ENCODE results near the gene ZBTB22.
A peak's percentile ranks its signal among the peaks of the same experiment; 100 is the strongest.
"Not testable (repeated sequence)": the region's sequence is repeated elsewhere in the genome, so short reads cannot be mapped to it uniquely, and the experiment has no call there.

Gene ZBTB22

DNA sequence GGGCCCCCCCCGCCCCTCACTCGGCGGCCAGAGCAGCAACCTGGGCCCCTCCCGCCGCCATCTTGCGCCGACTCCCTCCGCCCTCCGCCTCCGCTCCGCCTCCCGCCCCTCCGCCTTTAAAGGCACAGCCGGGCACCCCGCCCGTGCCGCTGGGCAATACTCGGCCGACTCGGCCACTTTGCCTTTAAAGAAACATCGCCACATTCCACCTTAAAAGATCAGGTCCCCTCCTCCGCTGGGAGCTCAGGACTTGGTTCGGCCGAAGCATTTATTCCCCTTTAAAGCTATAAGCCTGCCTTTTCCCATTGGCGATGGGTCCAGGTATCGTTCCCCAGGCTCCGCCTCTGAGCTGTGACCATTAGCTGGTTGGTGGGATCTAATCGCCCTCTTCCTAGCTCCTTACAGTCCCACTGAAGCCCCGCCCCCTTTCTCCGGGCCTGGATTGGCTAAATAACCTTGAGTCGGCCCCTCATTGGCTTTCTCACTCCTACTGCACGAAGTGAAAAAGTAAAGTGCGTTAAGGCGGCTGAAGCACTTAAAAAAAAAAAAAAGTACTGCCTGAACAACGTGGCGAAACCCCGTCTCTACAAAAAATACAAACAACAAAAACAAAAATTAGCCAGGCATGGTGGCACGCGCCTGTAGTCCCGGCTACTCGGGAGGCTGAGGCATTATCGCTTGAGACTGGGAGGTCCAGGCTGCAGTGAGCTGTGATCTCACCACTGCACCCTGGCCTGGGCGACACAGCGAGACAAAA, at the start of gene ZBTB22:
Gene ZBTB22, minus strand, starts transcription at position 76 of the 757 bp plus-strand sequence. CDS start 828 bp downstream, outside the sequence.
- DNase-seq, result peak; percentile 97

DNA sequence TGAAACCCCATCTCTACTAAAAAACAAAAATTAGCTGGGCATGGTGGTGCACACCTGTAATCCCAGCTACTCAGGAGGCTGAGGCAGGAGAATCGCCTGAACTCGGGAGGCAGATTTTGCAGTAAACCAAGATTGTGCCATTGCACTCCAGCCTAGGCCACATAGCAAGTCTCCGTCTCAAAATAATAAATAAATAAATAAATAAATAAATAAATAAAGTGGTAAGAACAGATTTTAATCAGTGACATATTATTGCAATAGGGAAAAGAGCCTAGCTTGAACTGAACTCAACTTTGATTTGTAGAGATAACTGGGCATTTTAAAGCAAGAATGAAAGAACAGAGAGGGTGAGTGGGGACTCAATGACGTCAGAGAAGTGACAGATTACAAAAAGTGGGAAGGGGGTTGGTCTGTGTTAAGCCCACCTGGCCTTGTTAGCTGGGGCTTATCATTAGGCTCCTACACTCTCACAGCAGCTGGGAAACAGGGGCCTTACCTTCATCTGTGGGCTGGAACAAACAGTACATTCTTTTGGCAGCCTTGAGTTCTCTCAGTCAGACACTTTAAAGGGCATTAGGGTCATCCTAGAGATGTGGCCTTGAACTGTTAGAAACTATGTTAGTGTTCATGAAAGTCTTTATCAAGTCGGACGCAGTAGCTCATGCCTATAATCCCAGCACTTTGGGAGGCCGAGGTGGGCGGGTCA, 49.6 kb upstream of the ZBTB22 start:
- DNase-seq, result no peak

GRCh38 chr6:33365206-33365971, 47.8 kb upstream of the ZBTB22 start:
- not testable (repeated sequence) for DNase-seq

DNA sequence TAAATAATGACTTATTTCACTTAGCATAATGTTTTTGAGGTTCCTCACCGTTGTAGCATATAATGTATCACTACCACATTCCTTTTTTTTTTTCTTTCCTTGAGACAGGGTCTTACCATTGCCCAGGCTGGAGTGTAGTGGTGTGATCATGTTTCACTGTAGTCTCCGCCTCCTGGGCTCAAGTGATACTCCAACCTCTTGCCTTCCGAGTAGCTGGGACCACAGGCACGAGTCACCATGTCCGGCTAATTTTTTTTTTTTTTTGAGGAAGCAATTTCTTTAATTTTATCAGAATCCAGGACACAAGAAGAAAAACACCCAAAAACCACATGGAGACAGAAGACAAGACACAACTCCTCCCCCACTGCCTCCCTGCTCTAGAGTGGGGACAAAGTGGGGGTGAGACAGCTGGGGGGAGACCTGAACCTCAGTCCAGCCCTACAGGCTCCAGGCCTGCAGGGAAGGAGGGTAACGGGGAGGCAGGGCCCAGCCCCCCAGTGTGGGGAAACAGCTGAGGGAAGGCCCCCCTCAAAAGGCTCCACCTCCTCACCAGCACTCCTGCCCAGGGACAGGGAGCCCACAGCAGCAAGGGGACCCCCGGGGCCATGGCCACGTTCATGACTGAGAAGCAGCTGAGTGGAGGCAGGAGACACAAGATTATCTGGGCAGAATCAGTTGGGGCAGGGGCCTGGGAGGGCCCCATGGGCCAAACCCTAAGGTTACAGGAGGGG, 47.1 kb upstream of the ZBTB22 start:
- DNase-seq, result not testable (repeated sequence)

DNA sequence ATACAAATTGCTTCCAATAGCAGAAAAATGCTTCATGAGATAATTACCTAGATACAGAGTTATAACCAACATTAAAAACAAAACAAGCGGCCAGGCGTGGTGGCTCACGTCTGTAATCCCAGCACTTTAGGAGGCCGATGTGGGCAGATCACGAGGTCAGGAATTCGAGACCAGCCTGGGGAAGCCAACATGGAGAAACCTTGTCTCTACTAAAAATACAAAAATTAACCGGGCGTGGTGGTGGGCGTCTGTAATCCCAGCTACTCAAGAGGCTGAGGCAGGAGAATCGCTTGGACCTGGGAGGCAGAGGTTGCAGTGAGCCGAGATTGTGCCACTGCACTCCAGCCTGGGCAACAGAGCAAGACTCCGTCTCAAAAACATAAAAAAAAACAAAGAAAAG, 45.9 kb upstream of the ZBTB22 start:
- DNase-seq, result not testable (repeated sequence)

DNA sequence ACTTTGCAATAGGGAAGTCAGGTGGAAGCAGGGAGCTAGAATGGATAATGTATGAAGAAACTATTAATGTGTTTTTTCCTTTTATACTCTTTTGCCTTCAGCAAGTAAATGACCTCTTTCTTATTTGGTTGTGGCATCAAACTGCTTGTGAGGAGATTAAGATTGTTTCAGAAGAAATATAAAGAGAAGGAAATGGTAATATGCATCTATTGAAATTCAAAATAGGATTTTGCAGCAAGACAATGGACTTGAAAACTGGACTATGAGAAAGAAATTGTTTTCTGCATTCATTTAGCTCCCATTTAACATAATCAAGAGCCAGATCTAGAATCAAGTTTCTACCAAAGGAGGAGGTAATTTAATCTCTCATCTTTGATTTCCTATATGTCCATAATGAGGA, 41.8 kb upstream of the ZBTB22 start:
- DNase-seq, result no peak

DNA sequence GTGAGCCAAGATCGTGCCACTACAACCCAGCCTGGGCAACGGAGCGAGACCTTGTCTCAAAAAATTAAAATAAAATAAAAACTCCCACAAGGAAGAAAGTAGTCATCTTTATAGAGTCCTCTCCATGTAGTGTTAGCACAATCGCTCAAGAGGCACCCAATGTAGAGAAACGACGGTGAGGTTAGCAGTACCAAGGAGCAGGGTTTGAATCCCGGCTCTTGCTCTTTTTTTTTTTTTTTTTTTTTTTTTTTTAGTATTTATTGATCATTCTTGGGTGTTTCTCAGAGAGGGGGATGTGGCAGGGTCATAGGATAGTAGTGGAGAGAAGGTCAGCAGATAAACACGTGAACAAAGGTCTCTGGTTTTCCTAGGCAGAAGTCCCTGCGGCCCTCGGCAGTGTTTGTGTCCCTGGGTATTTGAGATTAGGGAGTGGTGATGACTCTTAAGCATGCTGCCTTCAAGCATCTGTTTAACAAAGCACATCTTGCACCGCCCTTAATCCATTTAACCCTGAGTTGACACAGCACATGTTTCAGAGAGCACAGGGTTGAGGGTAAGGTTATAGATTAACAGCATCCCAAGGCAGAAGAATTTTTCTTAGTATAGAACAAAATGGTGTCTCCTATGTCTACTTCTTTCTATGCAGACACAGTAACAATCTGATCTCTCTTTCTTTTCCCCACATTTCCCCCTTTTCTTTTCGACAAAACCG, 39.8 kb upstream of the ZBTB22 start:
- DNase-seq, result not testable (repeated sequence)

DNA sequence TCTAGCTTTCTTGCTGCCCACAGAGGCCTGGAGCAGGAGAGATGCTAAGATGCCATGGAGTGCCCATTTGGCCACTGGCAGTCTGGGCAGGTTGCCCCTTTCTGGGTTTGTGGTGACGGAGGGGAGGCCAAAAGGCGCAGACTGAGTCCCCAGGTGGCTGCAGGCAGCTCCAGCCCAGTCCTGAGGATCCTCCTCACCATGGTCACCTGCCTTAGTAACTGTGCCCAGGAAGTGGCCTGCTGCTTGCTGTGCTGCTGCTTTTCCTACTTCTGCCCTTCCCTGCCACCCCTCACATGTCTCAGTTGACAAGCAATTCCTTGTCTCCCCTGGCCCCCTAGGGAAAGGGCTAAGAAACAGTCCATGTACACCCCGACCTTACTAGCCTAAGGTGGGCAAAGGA, 38.8 kb upstream of the ZBTB22 start:
- DNase-seq, result no peak

- DNase-seq, result not testable (repeated sequence)
Measured at GRCh38 chr6:33355860-33356259, 38.3 kb upstream of the ZBTB22 start.

GRCh38 chr6:33347816-33348215, 30.3 kb upstream of the ZBTB22 start:
- DNase-seq, result no peak

DNA sequence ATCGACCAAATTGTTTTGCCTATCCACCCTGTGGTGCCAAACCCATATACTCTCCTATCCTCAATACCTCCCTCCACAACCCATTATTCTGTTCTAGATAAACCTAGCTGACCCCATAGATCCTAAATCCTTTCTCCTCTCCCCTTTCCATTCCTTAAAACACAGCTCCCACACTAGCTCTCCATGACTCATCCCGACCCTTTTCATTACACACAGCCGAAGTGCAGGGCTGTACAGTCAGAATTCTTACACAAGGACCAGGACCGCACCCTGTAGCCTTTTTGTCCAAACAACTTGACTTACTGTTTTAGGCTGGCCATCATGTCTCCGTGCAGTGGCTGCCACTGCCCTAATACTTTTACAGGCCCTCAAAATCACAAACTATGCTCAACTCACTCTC, 29.4 kb upstream of the ZBTB22 start:
- DNase-seq, result not testable (repeated sequence)

DNA sequence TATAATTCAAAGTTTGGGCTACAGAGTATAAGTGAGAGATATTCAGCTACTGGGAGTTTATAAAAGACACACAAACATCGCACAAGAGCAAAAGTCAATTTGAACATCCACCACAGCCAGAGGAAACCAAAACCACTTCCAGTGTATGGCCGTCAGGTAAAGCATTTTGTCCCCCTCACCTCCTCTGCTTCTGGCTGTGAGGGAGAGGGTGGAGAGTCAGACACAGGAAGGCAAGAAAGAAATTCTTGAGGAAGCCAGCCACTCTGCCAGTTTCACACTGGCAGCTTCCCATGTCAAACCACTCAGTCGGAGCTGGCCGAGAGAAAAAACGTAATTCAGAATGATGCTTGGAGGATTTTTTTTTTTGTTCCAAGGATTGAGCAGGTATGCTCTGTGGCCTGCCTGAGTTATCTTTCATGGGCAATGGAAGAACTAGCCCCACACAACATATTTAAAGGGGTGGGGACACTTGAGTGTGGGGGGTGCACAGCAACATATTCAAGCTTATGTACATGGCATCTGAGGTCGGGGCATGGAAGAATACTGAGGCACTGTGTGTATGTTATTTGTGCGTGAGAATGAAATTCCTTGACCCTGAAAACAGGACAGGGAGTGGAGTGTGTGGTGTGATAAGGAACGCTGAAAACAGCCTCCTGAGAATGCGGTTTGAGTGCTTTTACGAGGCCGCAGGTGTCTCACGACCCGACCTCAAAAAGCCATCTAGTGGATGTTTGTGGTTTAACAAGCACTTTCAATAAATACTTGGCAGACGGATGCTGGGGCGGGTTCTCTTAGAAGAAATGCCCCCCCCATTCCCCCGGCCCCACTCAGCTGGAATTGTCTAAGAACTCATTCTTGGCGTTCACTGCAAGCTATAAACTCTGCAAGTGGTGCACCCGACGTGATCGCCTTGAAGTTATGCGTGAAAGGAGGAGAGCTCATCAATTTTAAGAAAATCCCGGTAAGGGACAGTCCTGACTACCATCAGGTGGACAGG, 27.5 kb upstream of the ZBTB22 start:
- DNase-seq, result peak; percentile 89

- DNase-seq, result peak; percentile 88
Measured at GRCh38 chr6:33343953-33344611, 26.5 kb upstream of the ZBTB22 start.

DNA sequence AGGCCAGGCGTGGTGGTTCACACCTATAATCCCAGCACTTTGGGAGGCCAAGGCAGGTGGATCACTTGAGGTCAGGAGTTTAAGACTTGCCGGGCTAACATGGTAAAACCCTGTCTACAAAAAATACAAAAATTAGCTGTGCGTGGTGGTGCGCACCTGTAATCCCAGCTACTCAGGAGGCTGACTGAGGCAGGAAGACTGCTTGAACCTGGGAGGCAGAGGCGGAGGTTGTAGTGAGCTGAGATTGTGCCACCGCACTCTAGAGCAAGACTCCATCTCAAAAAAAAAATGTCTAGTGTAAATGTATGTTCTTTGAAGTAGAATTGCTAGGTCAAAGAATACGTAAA, 26.0 kb upstream of the ZBTB22 start:
- DNase-seq, result not testable (repeated sequence)

- no peak for DNase-seq
Measured at GRCh38 chr6:33339193-33339592, 21.6 kb upstream of the ZBTB22 start.

GRCh38 chr6:33336495-33336894, 19.0 kb upstream of the ZBTB22 start:
- no peak for DNase-seq

GRCh38 chr6:33335916-33336315, 18.4 kb upstream of the ZBTB22 start:
- DNase-seq, result no peak

DNA sequence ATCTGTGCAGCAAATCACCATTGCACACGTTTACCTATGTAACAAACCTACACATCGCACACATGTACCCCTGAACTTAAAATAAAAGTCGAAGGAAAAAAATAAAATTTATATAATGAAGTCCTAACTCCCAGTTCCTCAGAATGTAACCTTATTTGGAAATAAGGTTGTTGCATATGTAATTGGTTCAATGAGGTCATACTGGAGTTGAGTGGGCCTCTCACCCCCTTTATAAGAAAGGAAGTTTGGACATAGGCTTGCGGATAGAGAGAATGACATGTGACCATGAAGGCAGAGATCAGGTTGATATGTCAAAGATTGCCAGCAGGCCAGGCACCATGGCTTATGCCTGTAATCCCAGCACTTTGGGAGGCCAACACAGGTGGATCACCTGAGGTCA, 16.1 kb upstream of the ZBTB22 start:
- DNase-seq, result no peak

DNA sequence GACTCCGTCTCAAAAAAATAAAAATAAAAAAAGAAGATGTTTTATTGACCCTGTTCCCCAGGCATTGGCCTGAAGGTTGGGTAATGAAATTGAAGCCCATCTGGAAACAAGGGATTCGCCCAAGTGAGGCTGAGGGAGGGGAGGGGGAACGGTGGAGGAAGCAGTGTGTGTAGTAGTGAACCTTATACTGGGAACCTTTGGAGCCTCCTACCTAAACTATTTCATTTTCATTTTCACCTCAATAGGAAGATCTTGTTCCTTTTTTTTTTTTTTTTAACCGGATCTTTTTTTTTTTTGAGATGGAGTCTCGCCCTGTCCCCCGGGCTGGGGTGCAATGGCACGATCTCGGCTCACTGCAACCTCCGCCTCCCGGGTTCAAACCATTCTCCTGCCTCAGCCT, 13.2 kb upstream of the ZBTB22 start:
- no peak for DNase-seq

GRCh38 chr6:33329058-33329457, 11.5 kb upstream of the ZBTB22 start:
- DNase-seq, result no peak
